Mucosa of gallbladder (tissue), 1 donor: ENCODE measurements around the gene SOCS3. TPM values are rescaled to one million over a fixed set of nuclear protein-coding genes. Genes with fewer than 3 reads are reported as not detected.
A peak's percentile ranks its signal among the peaks of the same experiment; 100 is the strongest.

ENCODE experiments used
- DNase-seq: peaks from one replicate; pipeline ENCODE4 v3.0.0-alpha.2; 2020; ENCODE audit warnings: low spot score
- total RNA-seq: library from RNA; stranded (reverse); gene quantifications from one replicate; pipeline ENCODE4 v1.2.1, GENCODE V29; 2021
- donor health status: DM: no; HTN: no; CAD: no.

Gene SOCS3
- total RNA-seq, 1 donor from 2014 or later: 11.9 TPM

DNA sequence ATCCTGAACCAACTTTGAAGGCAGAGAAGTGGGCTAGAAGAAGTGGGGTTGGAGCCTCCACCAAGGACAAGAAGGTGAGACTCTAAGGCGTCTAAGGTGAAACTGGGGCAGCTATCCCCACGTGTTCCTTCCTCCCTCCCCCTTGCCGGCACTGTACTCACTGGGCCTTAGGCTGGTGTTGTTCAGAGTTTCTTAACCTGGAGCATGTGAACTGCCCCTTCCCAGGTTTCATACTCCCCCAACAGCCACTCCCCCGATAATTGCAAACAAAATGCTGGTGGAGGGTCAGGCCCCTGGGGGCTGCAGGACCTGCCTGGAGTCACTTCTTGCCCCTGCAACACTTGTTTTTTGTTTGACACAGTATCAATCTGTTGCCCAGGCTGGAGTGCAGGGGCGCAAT is 7.3 kb upstream of the SOCS3 start:
- DNase-seq: no peak

DNA sequence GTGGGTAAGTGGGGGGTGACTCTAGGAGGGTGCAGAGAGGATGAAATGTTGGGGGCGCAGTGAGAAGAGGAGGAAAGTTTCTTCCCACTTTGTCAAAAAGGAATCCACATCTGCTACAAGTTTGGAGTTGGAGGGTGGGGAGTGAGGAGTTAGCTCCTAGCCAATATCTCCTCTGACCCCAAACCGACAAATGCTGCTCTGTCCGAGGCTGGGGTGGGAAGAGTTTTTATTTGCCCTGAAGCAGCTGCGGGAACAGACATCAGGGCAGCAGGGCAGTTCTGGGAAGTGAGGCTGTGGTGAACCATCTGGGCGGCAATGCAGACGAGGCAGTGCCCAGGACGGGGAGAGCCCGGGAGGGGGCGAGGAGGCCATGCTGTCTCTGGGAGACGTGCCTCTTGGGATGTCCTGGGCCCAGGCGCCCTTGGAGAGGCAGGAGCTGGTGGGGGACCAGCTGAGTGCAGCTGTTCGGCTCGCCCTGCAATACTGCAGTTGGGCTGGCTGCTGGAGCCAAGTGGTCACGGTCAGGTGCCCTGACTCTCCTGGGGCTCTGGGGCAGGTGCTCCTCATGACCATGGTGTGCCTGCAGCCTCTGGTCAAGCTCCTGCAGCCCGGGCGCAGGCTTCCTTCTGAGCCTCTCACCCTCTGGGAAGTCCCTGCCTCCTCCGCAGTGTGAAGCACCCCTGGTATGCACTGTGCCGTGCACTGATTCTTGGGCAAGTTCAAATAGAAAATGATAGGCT is 6.4 kb upstream of the SOCS3 start:
- no peak for DNase-seq

DNA sequence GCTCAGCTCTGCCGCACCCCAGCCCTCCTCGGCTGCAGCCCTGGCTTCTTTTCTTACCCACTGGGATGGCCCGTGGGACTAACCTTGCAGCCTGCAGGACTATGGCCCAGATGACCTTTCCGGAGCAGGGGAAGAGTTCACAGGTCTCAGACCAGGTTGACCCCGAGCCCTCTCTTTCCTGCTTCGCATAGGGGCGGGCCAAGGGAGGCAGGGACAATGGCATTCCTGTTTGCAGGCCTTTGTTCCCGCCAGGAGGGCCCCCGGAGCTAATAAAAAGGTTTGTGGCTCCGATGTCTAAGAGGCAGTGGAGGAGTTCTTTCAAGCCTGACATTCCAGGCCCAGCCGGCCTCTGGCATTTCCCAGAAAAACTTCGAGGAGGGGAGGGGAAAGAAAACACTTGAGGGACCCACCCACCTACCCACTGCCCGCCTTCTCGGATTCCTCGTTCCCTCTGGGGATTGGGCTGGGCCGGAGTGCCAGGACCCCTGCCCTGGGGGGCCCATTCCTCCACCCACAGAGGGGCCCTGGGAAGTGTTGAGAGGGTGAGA is 5.8 kb upstream of the SOCS3 start:
- no peak for DNase-seq

DNA sequence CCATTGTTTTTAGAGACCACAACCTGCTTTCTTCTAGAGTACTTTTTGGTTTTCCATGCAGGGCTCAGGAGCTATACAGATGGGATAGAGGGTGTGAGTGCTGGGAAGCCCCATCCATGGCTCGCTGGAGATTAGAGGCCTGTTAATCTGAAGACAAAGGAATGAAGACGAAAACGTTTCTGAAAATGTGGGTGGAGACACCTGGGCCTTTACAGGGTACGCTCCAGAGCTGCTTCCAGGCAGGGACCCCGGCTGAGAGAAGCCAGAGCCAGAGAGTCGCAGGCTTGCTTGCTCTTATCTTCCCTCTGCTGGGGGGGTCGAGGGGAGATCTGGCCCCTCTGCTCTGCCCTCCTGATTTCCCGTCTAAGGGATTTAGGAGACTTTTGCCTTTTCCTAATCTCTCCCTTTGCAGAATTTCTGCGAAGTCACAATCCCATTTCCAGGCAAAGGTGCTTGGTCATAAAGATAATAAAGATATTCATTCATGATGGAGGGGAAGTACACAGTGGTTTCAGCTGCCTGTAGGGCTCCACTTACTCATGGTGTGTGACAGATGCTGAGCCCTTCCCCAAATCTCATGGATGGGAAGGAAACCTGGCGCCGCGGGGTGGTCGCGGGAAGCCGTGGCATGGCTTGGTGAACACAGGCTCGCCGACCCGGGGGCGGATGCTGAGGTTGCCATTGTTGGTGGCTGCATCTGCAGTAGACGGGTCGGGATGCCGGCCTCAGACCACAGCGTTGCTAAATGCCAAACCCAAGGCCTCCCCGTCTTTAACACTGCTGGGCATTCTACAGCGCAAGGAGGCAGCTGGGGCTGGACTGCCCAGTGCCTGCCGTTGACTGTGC is 4.8 kb upstream of the SOCS3 start:
- no peak for DNase-seq

DNA sequence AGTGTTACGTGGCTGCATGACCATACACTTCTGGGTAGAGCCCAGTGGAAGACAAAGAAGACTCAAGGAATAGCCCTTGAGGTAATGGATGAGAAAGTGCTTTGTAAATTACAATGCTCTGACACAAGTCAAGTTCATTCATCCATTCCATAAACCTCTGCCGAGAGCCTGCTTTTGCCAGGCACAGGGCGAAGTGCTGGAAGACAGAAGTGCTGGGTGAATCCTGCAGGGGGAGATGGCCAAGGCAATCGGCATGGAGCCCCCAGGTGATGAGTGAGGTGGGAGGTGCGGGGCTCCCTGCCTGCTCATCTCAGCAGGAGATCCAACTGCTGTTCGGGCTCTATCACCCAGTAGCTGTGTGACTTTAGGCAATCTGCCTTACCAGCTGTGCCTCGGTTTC is 2.8 kb upstream of the SOCS3 start:
- DNase-seq: no peak

DNA sequence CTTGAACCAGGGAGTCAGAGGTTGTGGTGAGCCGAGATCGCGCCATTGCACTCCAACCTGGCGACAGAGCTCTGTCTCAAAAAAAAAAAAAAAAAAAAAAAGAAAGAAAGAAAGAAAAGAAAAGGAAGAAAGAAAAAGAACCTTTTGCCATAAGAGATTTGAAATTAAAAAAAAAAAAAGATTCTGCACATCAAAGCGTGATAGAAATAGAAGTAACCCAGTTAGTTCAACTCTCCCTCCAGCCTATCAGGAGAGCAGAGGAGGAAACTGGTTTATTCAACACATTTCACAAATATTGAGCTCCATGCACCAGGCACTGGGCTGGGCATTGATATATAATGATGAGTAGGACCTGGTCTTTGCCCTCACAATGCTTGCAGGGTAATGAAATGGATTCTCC is 2.4 kb upstream of the SOCS3 start:
- DNase-seq: no peak

DNA sequence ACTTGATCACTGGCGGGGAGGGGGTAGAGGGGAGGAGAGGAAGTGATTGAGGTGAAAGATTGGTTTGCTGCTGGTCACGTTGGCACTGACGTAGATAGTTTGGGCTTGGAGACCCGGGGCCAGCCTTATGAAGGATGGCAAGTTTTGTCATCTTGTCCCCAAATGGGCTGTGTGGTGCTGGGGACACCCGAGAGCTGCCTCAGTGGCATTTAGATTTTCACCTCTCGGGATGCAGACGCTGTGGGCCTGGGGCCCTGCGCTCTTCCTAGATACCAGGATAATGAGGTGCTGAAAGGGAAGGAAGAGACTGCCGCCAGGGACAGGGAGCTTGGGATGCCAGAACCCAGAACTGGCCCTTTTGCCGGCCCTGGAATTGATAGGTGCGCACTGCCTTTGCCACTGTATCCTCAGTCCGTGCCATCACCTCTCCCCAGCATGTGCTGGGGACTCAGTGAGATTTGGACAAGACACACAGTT is 1.4 kb upstream of the SOCS3 start:
- no peak for DNase-seq

DNA sequence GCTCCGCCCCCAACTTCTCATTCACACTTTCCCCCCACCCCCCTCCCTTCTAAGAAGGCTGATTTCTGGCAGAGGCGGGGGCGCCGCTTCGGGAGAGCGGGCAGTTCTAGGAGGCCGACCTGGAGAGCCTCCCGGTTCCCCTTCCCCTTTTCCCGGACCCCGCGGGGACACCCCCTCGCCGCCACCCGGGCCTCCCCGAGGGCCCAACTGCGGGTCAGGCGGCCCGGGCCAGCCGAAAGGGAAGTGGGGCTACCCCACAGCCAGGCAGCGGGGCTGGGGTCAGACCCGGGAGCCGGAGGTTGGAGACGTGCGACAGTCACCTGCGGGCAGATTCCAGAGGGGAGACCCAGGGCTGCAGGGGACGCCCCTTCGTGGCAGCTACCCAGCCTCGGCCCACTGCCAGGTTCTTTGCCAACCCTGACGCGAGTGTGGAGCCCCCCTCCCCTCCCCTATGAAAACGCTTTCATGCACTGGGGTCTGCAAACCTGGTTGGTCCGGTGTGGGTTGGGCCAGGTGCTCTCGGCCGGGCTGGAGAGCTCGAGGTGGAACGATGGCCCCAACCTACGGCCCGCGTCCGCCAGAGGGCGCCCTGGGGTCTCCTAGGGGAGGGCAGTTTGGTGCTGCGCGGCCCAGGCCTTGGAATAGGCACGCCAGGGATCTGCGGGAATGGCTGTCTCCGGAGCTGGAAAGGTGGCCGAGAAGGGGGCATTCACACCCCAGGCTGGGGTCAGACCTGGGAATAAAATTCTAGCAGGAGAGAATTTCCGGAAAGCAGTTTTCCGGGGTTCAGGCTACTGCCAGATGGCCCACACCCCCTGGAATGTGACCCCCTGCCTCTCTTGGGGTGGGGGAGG is 721 bp upstream of the SOCS3 start:
- DNase-seq: peak; percentile 90

DNA sequence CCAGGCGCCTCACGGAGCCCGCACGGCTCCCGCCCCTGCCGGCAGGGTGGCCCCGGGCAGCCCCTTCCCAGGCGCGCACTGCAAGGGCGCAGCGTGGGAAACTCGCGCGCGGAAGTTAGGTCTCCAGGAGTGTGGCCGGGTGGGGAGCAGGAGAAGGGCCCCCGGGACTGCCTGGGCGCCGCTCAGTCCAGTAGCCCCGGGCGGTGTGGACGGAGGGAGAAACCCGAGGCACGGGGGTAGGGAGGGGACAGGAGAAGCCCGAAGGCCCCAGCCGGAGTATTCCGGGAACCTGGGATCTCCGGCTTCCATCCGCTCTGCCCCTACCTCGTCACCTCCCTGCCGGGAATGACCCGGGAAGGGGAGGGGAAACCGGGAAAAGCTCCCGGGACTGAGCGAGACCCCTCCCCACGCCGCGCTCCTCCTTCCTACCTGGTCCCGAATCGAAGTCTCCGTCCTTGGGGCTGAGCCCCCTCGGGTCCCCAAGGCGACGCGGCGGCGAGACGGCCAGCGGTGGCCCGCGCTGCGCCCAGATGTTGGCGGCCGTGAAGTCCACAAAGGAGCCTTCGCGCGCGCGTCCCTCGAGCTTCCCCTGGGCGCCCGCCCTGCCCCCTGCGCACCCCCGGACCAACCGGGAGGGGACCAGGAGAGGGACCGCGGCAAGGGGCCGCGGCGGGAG is 418 bp downstream of the SOCS3 start:
- DNase-seq: no peak

DNA sequence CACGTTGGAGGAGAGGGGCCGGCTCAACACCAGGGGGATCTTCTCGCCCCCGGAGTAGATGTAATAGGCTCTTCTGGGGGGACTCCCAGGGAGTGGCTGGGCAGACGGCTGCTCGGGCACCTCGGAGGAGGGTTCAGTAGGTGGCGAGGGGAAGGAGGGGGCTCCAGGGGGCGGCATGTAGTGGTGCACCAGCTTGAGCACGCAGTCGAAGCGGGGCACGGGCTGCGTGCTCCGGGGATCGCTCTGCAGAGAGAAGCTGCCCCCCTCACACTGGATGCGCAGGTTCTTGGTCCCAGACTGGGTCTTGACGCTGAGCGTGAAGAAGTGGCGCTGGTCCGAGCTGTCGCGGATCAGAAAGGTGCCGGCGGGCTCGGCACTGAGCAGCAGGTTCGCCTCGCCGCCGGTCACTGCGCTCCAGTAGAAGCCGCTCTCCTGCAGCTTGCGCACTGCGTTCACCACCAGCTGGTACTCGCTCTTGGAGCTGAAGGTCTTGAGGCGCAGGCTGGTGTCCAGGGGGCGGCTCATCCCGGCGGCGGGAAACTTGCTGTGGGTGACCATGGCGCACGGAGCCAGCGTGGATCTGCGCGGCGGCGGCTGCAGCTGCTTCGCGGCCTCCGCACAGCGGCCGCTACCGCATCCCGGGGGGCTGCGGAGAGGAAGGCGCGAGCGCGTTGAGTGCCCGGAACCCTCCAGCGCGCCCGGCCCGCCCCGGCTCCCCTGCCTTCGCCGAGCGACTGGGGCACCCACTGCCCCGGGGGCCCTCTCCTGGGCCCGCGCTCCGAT is 1.1 kb downstream of the SOCS3 start:
- DNase-seq: no peak

DNA sequence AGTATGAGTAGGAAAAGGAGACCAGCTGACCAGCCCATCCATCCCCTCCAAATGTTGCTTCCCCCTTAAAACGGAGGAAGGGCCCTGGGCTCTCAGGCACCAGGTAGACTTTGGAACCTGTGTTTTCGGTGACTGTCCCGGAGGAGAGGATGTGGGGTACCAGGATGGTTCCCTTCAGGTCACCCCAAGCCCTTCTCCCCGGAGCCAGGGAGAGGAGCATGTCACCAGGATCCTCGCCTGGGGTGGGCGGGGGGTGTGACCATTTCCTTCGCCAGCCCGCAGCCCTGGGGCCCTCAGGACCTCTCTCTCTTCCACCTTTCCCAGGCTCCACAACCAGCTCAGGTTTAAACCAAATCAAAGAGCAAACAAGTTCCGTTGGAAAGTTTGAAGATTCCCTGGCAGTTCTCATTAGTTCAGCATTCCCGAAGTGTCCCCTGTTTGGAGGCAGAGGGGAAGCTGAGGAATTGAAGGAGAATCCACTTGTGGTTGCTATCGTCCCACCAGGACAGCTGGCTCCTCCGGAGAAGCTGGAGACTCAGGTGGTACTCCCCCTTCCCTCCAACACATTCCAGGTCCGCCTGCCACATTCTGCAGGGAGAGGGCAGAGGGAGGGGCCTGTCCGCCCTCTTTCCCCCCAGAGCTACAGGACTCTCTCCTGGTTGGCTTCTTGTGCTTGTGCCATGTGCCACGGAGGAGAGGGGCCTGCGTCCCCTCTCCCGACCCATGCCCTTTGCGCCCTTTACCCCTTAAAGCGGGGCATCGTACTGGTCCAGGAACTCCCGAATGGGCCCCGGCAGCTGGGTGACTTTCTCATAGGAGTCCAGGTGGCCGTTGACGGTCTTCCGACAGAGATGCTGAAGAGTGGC is 2.0 kb downstream of the SOCS3 start:
- DNase-seq: no peak

DNA sequence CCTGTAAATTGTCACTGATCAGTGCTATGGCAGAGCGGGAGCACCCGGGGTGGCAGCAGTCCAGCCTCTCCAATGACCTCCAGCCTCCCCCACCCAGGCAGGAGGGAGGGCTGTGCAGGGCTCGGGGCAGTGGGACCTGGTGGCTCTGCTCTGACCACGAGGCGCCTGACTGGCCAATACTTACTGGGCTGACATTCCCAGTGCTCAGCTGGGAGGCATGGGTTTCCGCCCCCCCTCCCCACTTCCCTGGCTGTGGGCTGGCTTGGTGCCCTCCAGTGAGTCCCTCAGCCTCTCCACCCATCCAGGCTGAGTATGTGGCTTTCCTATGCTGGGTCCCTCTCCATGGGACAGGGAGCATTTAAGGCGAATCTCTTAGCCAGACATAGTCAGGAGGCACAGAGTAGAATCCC is 2.7 kb downstream of the SOCS3 start:
- DNase-seq: no peak

DNA sequence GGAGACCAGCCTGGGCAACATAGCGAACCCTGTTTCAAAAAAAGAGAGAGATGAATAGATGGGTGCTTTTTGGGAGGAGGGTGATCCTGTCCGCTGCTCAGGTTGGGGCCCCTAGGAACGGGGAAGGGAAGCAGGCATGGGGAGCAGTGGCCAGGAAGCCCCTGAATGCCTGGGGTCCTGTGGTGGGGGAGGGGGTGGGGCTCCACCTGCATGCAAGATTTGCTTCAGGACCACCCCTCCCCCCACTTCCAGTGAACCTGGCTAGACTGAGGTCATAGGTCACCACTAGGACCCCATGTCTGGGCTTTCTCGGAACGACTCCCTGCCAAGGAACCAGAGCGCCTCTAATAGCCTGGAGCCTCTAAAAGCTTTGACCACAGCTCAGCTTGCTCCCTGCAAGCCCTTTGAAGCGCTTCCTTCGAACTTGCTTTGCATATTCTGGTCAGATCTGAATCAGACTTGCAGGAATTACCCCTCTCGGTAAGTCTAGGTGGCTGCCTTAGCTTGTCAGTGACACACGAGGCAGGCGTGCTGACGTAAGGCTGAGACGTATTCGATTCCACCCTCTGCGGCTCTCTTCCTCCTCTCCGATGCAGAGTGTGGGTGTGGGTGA is 3.7 kb downstream of the SOCS3 start:
- peak; percentile 53 for DNase-seq

DNA sequence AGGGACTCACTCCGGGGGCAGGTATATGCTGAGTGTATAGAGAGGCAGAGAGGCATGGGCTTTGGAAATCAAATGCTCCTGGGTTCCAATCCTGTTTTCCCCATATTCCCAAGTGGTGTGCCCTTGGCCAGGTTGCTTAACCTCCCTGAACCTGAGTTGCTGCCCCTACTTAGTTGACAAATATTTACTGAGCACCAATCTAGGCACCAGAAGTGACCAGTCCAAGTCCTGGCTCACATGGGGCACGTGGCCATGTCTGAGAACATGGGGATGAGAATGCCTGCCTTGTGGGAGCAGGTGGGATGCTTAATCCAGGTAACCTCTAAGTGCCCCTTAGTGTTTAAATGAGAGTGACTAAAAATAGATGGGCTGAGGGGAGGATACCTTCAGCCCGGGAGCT is 4.2 kb downstream of the SOCS3 start:
- no peak for DNase-seq

DNA sequence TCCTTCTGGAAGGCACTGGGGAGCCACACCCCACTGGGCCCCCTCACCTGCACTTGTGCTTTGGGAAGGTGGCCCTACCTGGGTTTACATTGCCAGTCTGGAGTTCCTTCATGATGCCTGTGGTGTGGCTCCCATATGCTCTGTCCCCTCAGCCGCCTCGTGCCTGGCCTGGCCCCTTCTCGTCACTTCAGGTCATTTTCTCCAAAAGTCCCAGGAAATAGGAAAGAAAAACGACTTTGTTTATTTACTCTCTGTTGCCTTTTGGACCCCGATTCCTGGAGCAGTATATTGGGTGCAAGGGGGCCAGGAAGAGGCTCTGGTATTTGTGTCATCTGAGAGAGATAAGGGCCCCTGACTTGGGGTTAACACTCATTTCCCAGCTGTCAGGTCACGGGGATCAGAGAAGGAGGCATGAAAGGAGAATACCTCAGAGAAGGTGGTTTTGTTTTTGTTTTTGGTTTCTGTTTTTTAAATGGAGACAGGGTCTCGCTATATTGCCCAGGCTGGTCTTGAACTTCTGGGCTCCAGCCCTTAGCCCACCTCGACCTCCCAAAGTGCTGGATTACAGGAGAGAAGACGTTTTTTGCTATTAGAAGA is 4.7 kb downstream of the SOCS3 start:
- no peak for DNase-seq

DNA sequence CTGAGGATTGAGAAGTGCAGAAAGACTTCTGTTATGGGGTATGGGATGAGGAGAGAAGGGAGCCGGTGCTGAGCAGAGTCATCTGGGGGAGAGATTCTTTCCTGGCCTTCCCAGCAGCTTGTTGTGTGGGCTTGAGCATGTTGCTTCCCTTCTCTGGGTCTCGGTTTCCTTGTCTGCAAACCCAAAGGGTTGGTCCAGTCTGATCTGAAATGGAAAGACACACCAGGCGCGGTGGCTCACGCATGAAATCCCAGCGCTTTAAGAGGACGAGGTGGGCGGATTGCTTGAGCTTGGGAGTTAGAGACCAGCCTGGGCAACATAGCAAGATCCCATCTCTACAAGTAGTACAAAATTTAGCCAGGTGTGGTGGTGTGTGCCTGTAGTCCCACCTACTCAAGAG is 6.0 kb downstream of the SOCS3 start:
- DNase-seq: no peak

DNA sequence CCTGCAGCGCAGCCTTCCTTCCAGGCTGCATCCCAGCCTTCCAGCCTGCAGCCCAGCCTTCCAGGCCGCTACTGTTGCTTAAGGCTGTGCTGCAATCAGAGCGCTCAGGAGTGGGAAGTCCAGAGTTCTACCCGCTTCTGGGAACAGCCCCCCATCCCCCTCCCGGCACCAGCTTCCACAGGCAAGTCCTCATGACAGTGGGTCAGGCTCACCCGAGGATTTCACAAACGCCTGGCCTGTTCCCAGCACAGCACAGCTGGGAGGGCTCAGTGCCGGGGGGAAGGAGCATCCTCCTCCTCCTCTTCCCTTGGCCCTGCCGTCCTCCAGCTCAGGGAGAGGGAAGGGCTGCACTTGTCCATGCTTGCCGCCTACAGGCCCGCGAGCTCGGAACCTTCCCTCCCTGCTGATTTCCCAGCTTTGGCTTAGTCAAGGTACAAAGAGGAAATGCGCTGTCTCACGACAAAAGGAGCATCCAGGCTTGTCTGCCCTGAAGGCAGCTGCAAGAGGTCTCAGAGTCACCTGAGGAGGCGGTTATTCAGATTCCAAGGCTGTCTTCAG is 8.3 kb downstream of the SOCS3 start:
- DNase-seq: peak; percentile 92

DNA sequence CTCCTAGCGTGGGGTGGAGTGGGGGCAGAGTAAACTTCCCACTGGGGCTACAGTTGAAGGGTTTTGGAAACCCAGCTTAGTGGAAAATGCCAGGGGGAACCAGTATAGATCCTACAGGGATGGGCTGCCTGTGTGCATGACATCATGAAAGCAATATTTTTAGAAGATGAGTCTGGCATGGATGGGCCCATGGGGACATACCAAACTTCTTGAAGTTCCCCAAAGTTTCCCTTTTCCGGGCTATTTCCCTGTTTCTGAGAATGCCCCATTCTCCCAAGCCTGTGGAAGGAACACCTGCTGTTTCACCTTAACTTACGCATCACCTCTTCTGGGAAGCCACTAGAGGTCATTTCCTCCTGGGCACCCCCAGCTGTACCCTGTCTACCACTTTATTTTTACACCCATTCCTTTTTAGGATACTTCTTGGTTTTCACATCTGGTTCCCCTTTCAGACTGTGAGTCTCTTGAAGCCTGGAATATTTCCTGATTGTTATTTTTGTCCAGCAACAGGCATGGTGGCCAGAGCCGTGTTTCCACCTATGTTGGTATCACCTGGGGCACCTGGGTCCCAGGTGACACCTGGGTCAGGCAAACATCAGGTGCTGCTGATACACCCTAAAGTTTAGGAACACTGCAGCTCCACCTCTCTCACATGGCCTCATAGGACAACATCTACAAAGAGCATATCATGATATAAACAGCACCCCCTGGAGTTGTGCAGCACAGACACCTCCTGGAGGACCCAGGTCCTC is 9.8 kb downstream of the SOCS3 start:
- no peak for DNase-seq
